WERI-Rb-1 (cell line): ENCODE data around the gene INPP5K.

Experiments used
- DNase-seq: peaks from one replicate; pipeline ENCODE4 v3.0.0-alpha.2; 2020
- H3K27ac ChIP-seq: fragments of 250-450 bp; sonication (Bioruptor Pico); 2 replicates; pipeline ENCODE4 v1.5.1; 2020; ENCODE audit warnings: mild to moderate bottlenecking, moderate library complexity
- H3K27me3 ChIP-seq: fragments of 250-450 bp; sonication (Bioruptor Pico); 2 replicates; pipeline ENCODE4 v1.5.1; 2021; ENCODE audit warnings: mild to moderate bottlenecking, low read depth, moderate library complexity; ENCODE audit not compliant: insufficient read depth, severe bottlenecking
- H3K36me3 ChIP-seq: fragments of 250-450 bp; sonication (Bioruptor Pico); 2 replicates; pipeline ENCODE4 v1.5.1; 2020; ENCODE audit warnings: mild to moderate bottlenecking, moderate library complexity
- H3K4me3 ChIP-seq: 2 replicates; pipeline ENCODE4 v1.5.1; 2011; ENCODE audit warnings: low read depth, mild to moderate bottlenecking, control low read depth, low read length
- H3K9me3 ChIP-seq: fragments of 250-450 bp; sonication (Bioruptor Pico); 2 replicates; pipeline ENCODE4 v1.5.1; 2021; ENCODE audit warnings: mild to moderate bottlenecking, moderate library complexity; ENCODE audit not compliant: severe bottlenecking
- CTCF ChIP-seq: IDR thresholded peaks from 2 replicates; pipeline ENCODE4 v1.5.1; 2011; ENCODE audit warnings: low read depth, mild to moderate bottlenecking, control low read depth, inconsistent platforms, low read length

The INPP5K gene

GRCh38 chr17:1495265-1495989 lies 21.0 kb downstream of the INPP5K start:
- no peak for TF ChIP-seq CTCF
- Histone ChIP-seq H3K27me3 (no peaks in the 10 kb centered on the region), H3K27ac (no peak overlapping the region), H3K4me3 (no peak overlapping the region), H3K36me3 (peaks cover 6% of the 10 kb centered on the region; the same call in 1 of the 2 replicates), H3K9me3 (no peaks in the 10 kb centered on the region)
- no peak for DNase-seq

GRCh38 chr17:1494736-1495253 lies 21.6 kb downstream of the INPP5K start:
- Histone ChIP-seq H3K9me3 (no peaks in the 10 kb centered on the region), H3K4me3 (no peak overlapping the region), H3K27me3 (no peaks in the 10 kb centered on the region), H3K36me3 (peaks cover 6% of the 10 kb centered on the region; the same call in 1 of the 2 replicates), H3K27ac (no peak overlapping the region)
- DNase-seq: no peak
- TF ChIP-seq CTCF: no peak

- no peak for DNase-seq
- H3K9me3 ChIP-seq: no peaks in the 10 kb centered on the region
- no peak overlapping the region for H3K27ac ChIP-seq
- no peak overlapping the region for H3K4me3 ChIP-seq
- no peaks in the 10 kb centered on the region for H3K27me3 ChIP-seq
- peaks cover 6% of the 10 kb centered on the region; the same call in 1 of the 2 replicates for H3K36me3 ChIP-seq
- no peak for TF ChIP-seq CTCF
Measured at GRCh38 chr17:1494203-1494602, 22.2 kb downstream of the INPP5K start.

GRCh38 chr17:1493291-1493980 lies 23.0 kb downstream of the INPP5K start:
- Histone ChIP-seq H3K9me3 (no peaks in the 10 kb centered on the region), H3K27ac (no peak overlapping the region), H3K4me3 (no peak overlapping the region), H3K36me3 (peaks cover 6% of the 10 kb centered on the region; the same call in 1 of the 2 replicates), H3K27me3 (no peaks in the 10 kb centered on the region)
- TF ChIP-seq CTCF: no peak
- DNase-seq: no peak

- Histone ChIP-seq H3K27me3 (no peaks in the 10 kb centered on the region), H3K36me3 (peaks cover 5% of the 10 kb centered on the region; the same call in 1 of the 2 replicates), H3K4me3 (peak within 1 kb of the TSS; percentile 22), H3K27ac (no peak within 1 kb of the TSS), H3K9me3 (no peaks in the 10 kb centered on the region)
- no peak for DNase-seq
- no peak for TF ChIP-seq CTCF
Measured at GRCh38 chr17:1492249-1493206, 23.9 kb downstream of the INPP5K start, which contains the start of gene MYO1C. Gene MYO1C (minus strand): TSS chr17:1492686. CDS start chr17:1492487, 199 bp downstream.
